G401 (cell line): ENCODE measurements around the gene KCNK10. TPM values are rescaled to one million over a fixed set of nuclear protein-coding genes. Genes with fewer than 3 reads are reported as not detected.

ENCODE experiments used
- DNase-seq: peaks from one replicate; pipeline ENCODE4 v3.0.0-alpha.2; 2015; ENCODE audit warnings: low spot score
- in situ Hi-C: cut with HindIII; loops from 2 replicates; pipeline ENCODE4 v1.10.0; 2016; ENCODE audit warnings: low sequenced_read_pairs, mixed read lengths
- total RNA-seq: library from RNA; depleted of rRNA; stranded (reverse); fragments of >200 nt; shearing (Covaris generic); gene quantifications from 2 replicates; pipeline ENCODE4 v1.2.3, GENCODE V29; 2014

The KCNK10 gene
- total RNA-seq, 1 experiment from 2014 or later = not detected

GRCh38 chr14:88323523-88324199 is 592 bp upstream of the KCNK10 start:
- DNase-seq = no peak
- in situ Hi-C loops = no loop called here

- in situ Hi-C loops = no loop called here
- peak; percentile 73 for DNase-seq
Measured at GRCh38 chr14:88322504-88323085, 474 bp downstream of the KCNK10 start.

- in situ Hi-C loops = no loop called here
- DNase-seq = peak; percentile 79
Measured at GRCh38 chr14:88321692-88322503, 1.2 kb downstream of the KCNK10 start.

GRCh38 chr14:88318406-88318805 is 4.7 kb downstream of the KCNK10 start:
- in situ Hi-C loops = no loop called here
- DNase-seq = no peak

GRCh38 chr14:88316521-88316920 is 6.5 kb downstream of the KCNK10 start:
- in situ Hi-C loops = no loop called here
- DNase-seq = no peak

- in situ Hi-C loops = no loop called here
- DNase-seq = peak; percentile 73
Measured at GRCh38 chr14:88312257-88312656, 10.8 kb downstream of the KCNK10 start.

- DNase-seq = no peak
- in situ Hi-C loops = no loop called here
Measured at GRCh38 chr14:88311780-88312179, 11.3 kb downstream of the KCNK10 start.

- no peak for DNase-seq
- in situ Hi-C loops = no loop called here
Measured at GRCh38 chr14:88310449-88310848, 12.6 kb downstream of the KCNK10 start.

- in situ Hi-C loops = no loop called here
- DNase-seq = no peak
Measured at GRCh38 chr14:88310021-88310420, 13.0 kb downstream of the KCNK10 start.

- in situ Hi-C loops = no loop called here
- DNase-seq = no peak
Measured at GRCh38 chr14:88305528-88306322, 17.3 kb downstream of the KCNK10 start.

GRCh38 chr14:88303041-88303440 is 20.0 kb downstream of the KCNK10 start:
- in situ Hi-C loops = no loop called here
- DNase-seq = no peak

GRCh38 chr14:88301381-88301780 is 21.7 kb downstream of the KCNK10 start:
- in situ Hi-C loops = no loop called here
- DNase-seq = peak; percentile 87

GRCh38 chr14:88300817-88301216 is 22.3 kb downstream of the KCNK10 start:
- DNase-seq = no peak
- in situ Hi-C loops = no loop called here

GRCh38 chr14:88299865-88300530 is 23.1 kb downstream of the KCNK10 start:
- no peak for DNase-seq
- in situ Hi-C loops = no loop called here

- no peak for DNase-seq
- in situ Hi-C loops = no loop called here
Measured at GRCh38 chr14:88297306-88297705, 25.8 kb downstream of the KCNK10 start.

- in situ Hi-C loops = no loop called here
- DNase-seq = no peak
Measured at GRCh38 chr14:88296351-88296750, 26.7 kb downstream of the KCNK10 start.

GRCh38 chr14:88289996-88290395 is 33.1 kb downstream of the KCNK10 start:
- DNase-seq = no peak
- in situ Hi-C loops = no loop called here

GRCh38 chr14:88289234-88289633 is 33.8 kb downstream of the KCNK10 start:
- DNase-seq = no peak
- in situ Hi-C loops = no loop called here

- in situ Hi-C loops = no loop called here
- DNase-seq = no peak
Measured at GRCh38 chr14:88286309-88286708, 36.8 kb downstream of the KCNK10 start.
